Hematopoietic multipotent progenitor cell treated with erythropoietin and hydrocortisone succinate and interleukin-3 and kit ligand, for 8 days (in vitro differentiated cells): ENCODE results near the gene TLR3.
"Not testable (repeated sequence)": the region's sequence is repeated elsewhere in the genome, so short reads cannot be mapped to it uniquely, and the experiment has no call there.

ENCODE experiments used
- DNase-seq: peaks from one replicate; pipeline ENCODE4 v3.0.0-alpha.2; 2015

TLR3 gene

DNA sequence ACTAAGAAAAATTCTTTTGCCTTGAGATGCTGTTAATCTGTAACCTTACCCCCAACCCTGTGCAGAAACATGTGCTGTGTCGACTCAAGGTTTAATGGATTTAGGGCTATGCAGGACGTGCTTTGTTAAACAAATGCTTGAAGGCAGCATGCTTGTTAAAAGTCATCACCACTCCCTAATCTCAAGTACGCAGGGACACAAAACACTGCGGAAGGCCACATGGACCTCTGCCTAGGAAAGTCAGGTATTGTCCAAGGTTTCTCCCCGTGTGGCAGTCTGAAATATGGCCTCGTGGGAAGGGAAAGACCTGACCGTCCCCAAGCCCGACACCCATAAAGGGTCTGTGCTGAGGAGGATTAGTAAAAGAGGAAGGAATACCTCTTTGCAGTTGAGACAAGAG is 18.8 kb upstream of the TLR3 start:
- DNase-seq, result not testable (repeated sequence)

GRCh38 chr4:186051096-186051495 is 17.9 kb upstream of the TLR3 start:
- no peak for DNase-seq

GRCh38 chr4:186058253-186058979 is 10.5 kb upstream of the TLR3 start:
- DNase-seq, result no peak

DNA sequence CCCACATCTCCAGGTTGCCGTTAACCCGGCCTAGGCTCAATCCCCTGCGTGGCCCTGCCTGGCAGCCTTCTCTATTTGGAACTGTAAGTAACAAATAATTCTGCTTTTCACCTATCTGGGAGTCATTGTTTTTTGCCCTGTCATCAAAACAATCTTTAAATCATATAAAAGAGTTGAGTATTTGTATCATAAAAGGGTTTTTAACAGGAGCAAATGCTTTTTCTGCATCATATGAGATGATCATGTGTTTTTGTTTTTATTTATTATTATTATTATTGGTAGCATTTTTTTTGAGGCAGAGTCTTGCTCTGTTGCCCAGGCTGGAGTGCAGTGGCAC is 10.0 kb upstream of the TLR3 start:
- no peak for DNase-seq

GRCh38 chr4:186061921-186062320 is 7.0 kb upstream of the TLR3 start:
- DNase-seq, result no peak

DNA sequence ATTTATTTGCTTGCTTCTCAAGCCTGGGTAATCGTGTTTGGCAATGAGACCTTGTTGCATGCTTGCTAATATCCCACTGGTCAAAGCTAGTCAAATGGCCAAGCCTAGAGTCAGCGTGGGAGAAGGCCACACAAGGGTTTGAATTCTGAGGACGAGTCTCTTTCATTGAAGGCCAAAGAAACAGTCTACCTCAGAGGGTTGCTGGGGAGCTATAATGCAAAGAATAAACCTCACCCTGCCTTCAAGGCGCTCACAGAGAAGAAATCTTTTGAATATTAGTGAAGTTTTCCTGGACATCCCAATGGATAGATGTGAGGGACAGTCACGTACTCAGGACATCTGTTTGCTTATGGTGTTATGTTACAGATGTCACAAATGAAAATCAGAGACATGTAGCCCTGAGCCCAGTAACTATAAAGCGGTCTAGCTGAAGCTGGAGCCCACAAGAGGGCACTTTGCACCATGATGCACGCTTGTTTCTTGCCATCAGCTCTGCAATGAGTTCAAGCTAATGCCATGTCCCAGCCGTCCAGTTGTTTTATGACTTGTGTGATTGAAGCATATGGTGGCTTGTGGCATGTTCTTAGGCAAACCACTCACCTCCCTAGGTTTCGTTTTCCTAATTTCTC is 1.1 kb upstream of the TLR3 start:
- DNase-seq, result peak; percentile 74

DNA sequence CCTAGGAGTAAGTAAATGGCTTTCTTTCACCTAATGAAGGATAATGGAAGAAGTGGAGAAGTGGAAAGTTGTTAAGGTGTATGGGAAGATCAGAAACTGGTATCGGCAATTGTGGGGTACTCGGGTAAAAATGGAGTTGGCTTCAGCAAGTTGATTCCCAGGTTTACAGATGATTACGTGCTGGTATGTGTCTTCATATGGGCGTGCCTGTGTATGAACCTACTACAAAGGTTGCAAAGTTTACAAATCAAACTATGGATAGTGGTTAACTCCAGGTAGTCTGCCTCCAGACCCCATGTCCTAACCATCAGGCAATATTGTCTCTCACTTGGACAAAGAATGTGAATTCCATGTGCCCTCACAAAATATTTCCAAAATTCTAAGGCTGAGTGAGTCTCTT is 773 bp downstream of the TLR3 start:
- DNase-seq, result no peak

DNA sequence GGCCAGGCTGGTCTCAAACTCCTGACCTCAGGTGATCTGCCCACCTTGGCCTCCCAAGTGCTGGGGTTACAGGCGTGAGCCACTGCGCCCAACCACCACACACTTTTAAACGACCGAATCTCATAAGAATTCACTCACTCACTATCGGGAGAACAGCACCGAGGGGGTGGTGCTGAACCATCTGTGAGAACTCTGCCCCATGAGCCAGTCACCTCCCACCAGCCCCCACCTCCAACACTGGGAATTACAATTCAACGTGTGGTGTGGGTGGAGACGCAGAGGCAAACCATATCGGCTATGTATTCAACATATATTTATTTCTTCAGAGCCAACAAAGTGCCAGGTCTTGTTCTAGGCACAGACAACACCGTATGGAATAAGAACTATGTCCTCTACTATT is 3.6 kb downstream of the TLR3 start:
- DNase-seq, result no peak

- no peak for DNase-seq
Measured at GRCh38 chr4:186074189-186074588, 5.2 kb downstream of the TLR3 start.

DNA sequence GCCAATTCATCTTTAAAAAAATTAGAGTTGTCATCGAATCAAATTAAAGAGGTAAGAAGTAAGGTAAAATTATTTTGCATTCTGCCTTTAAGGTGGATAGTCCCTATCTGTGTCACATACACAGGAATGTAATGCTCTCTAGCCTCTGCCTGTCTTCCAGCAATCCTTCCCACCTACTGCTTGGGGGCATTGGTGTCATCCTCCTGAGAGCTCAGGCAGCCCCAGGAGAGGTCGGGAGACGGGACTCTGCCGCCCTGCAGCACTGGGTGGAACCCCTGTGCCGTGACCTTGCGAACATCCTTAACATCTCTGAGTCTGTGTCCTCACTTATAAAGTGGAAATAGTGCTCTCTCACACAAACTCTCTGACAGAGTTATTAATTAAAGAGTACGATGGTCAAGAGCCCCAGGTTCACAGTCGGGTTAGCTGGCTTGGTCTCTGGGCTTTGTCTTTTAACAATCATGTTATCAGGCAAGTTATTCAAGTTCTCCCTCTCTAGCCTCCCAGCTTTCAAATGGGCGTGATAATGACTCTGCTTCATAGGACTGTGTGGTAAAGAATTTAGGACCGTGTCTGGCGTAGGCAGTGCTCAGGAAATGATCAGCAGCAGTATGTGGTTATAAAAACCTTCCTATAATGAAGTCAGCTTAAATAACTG is 10.2 kb downstream of the TLR3 start:
- DNase-seq, result no peak

- no peak for DNase-seq
Measured at GRCh38 chr4:186079694-186080093, 10.7 kb downstream of the TLR3 start.

DNA sequence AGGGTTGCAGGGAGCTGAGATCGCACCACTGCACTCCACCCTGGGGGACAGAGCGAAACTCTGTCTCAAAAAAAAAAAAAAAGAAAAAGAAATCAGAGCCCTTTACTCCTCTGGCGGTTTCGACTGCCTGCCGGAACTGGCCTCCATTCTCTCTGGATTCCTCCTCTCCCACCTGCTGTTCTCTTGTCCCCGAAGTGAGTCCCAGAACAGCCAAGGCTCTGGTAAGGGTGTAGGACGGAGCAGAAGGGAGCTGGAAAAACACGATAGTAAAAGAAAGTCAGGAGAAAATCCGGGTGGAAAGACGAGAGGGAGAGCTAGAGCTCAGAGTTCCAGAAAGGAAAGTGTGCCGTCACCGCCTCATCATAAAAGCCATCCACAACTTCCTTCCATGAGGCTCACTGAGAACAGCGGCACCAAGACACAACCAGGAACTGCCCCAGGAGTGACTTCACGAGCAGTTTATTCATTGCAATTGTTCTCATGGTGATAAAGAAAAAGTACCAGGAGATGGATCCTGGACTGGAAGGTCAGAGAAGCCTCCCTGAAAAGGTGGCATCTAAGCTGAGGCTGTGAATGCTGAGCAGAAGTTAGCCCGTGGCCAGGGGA is 12.3 kb downstream of the TLR3 start:
- DNase-seq, result no peak

DNA sequence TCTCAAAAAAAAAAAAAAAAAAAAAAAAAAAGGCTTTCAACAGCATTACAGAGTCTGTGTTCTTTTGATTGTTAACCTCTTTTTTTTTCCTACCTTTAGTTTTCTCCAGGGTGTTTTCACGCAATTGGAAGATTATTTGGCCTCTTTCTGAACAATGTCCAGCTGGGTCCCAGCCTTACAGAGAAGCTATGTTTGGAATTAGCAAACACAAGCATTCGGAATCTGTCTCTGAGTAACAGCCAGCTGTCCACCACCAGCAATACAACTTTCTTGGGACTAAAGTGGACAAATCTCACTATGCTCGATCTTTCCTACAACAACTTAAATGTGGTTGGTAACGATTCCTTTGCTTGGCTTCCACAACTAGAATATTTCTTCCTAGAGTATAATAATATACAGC is 13.3 kb downstream of the TLR3 start:
- no peak for DNase-seq

- DNase-seq, result no peak
Measured at GRCh38 chr4:186088523-186088922, 19.6 kb downstream of the TLR3 start.

- DNase-seq, result no peak
Measured at GRCh38 chr4:186092296-186092695, 23.3 kb downstream of the TLR3 start.

DNA sequence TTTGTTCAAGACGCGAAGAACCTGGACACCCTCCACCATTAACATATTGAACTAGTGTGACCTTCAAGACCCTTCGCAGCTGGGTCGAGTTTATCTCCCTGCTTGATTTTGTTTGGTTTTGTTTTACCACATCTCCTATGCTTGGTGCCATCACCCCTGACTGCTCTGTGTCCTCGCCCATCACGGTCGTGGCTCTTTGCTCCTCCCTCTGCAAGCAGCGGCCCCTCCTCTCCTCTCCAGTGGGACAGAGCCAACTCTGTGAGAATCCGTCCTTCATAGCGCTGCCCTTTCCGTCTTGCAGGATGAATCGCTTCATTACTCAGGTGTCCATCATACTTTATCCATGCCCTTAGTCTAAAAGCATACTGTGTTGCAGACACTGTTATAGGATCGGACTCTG is 26.4 kb downstream of the TLR3 start:
- no peak for DNase-seq

- DNase-seq, result no peak
Measured at GRCh38 chr4:186096681-186097165, 27.8 kb downstream of the TLR3 start.

DNA sequence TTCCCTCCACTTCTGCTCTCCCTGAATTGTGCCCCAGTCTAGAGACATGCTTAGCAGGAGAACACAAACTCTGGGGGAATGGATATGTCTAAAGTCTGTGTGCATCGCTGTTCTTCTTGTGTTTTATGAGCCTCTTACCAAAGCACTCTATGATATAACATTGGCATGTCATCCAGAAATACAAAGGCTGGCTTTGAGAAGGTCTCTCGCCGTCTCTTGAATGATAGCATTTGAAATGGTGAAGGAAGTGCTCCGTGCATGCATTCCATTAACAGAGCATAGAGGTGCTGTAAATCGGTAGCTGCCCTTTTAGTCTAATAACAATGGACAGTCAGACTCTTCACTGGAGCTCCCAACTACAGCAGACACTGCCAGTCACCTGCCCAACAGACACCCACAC is 28.4 kb downstream of the TLR3 start:
- DNase-seq, result no peak

GRCh38 chr4:186102931-186103330 is 34.0 kb downstream of the TLR3 start:
- DNase-seq, result no peak

- no peak for DNase-seq
Measured at GRCh38 chr4:186104114-186104889, 35.3 kb downstream of the TLR3 start, which contains the start of gene FAM149A. FAM149A (plus strand) TSS chr4:186104704.

DNA sequence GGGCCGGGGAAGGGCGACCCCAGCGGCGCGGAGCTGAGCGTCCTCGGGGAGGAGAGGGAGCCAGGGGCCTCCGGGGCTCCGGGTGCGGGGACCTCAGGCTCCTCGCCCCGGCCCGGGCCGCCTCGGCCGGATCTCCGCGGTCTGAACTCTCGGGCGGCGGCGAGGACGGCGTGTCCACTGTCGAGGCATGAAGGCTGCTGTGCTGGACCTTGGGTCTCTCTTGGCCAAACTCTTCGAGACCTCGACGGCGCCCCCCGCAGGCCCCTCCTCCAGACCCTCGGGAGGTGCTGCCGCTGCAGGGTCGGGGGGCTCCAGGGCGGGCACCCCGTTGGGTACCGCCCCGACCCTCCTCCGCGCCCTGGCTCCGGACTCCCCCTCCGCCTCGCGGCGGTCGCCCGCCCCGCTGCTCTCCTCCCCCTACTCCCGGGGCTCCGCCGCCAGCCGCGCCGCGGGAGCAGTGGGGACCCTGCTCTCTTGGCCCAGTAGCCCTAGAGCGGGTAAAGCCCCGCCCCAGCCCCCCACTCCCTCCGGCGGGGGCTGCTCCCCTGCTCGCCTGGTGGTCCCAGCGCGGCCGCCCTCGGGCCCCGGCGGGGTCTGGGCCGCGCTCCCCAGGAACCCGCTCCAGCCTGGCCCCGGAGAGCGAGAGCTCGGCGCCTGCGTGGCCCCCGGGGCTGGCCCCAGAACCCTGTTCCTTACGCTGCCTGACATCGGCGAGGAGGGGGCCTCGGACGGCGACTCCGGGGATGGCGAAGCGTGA is 36.1 kb downstream of the TLR3 start:
- no peak for DNase-seq

DNA sequence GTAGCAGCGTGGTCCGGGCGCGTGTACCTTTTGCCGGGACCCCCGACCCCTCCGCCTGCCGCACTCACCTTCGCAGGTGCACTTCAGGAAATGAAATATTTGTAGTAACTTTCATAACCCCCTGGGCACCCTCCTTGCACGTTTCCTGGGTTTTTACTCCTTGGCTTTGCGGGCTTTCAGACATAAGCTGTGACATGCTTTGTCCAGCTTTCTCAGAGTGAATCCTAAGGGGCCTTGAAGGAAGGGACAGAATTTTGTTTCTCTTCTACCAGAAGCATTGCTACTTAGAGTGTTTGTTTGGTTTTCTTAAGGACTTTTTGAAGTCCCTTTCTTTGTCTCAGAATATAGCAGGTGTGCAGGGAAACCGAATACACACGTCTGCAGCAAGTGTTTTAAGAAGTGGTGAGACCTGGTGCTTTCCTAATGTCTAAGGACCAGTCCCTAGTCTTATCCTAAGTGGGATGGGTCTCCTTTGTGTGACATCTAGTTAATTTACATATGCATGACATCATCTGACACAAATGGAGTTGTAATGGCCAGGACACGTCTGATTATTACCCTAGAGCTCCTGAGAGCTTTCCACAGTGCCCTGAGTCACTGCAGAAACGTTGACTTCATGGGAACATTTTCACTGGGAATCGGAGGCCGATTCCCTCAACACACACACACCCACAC is 36.8 kb downstream of the TLR3 start:
- DNase-seq, result no peak
